Choroid plexus epithelial cell (primary cell): ENCODE results near the gene DISP3.

ENCODE experiments used
- DNase-seq: peaks from one replicate; pipeline ENCODE4 v3.0.0-alpha.2; 2010; ENCODE audit warnings: low read depth
- H3K4me3 ChIP-seq: 2 replicates; pipeline ENCODE4 v1.5.1; 2011; ENCODE audit warnings: low read depth, mild to moderate bottlenecking, control low read depth, low read length, moderate library complexity
- TF ChIP-seq, protein P1 (sequence below): conservative IDR thresholded peaks from 2 replicates; pipeline ENCODE4 v1.5.1; 2011; ENCODE audit warnings: low read depth, mild to moderate bottlenecking, control low read depth, inconsistent platforms, low read length, moderate library complexity

Gene DISP3

GRCh38 chr1:11500881-11501280 lies 21.9 kb downstream of the DISP3 start:
- no peak for DNase-seq
- TF ChIP-seq, protein P1, sequence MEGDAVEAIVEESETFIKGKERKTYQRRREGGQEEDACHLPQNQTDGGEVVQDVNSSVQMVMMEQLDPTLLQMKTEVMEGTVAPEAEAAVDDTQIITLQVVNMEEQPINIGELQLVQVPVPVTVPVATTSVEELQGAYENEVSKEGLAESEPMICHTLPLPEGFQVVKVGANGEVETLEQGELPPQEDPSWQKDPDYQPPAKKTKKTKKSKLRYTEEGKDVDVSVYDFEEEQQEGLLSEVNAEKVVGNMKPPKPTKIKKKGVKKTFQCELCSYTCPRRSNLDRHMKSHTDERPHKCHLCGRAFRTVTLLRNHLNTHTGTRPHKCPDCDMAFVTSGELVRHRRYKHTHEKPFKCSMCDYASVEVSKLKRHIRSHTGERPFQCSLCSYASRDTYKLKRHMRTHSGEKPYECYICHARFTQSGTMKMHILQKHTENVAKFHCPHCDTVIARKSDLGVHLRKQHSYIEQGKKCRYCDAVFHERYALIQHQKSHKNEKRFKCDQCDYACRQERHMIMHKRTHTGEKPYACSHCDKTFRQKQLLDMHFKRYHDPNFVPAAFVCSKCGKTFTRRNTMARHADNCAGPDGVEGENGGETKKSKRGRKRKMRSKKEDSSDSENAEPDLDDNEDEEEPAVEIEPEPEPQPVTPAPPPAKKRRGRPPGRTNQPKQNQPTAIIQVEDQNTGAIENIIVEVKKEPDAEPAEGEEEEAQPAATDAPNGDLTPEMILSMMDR, result no peak
- H3K4me3 ChIP-seq, result no peak overlapping the region

DNA sequence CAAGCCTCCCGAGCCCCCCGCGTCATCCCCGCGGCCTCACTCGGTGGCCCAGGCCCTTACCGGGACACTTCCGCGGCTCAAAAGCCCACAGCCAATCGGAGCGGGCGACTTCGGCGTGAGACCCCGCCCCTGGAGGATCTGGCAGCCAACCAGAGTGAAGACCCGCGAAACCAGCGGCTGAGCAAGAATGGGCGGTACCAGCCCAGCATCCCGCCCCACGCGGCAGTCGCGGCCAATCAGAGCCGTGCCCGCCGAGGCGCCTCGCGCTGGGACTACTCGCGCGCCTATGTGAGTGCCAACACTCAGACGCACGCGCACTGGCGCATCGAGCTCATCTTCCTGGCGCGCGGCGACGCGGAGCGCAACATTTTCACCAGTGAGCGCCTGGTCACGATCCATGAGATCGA lies 22.5 kb downstream of the DISP3 start:
- TF ChIP-seq, protein P1, result no peak
- no peak overlapping the region for H3K4me3 ChIP-seq
- no peak for DNase-seq

- no peak for DNase-seq
- H3K4me3 ChIP-seq, result no peak overlapping the region
- TF ChIP-seq, protein P1, result no peak
Observed at GRCh38 chr1:11501906-11502485, 23.0 kb downstream of the DISP3 start.

DNA sequence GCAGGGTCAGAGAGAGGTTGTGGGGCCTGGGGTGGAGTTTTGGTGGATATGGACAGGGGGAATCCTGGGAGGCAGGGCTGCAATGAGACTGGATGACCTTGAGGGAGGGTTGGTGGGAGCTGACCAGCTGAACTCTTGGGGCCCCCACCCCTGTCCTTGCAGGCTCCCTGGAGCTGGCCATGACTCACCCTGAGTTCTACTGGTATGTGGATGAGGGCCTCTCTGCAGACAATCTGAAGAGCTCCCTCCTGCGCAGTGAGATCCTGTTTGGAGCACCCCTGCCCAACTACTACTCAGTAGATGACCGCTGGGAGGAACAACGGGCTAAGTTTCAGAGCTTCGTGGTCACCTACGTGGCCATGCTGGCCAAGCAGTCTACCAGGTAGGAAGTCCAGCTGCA lies 23.6 kb downstream of the DISP3 start:
- no peak for DNase-seq
- H3K4me3 ChIP-seq, result no peak overlapping the region
- TF ChIP-seq, protein P1, result no peak

- no peak for DNase-seq
- no peak overlapping the region for H3K4me3 ChIP-seq
- TF ChIP-seq, protein P1, result no peak
Observed at GRCh38 chr1:11504599-11504998, 25.6 kb downstream of the DISP3 start.

- peak; percentile 1 for DNase-seq
- no peak overlapping the region for H3K4me3 ChIP-seq
- TF ChIP-seq, protein P1, result no peak
Observed at GRCh38 chr1:11505591-11506538, 26.9 kb downstream of the DISP3 start.
